Mesendoderm (in vitro differentiated cells): ENCODE measurements around the gene PDE1A.

Source experiments
- DNase-seq: peaks from one replicate; pipeline ENCODE4 v3.0.0; 2013
- H2AK5ac ChIP-seq: 2 replicates; pipeline ENCODE4 v1.6.1; 2013; ENCODE audit warnings: low read length, inconsistent platforms
- H2BK120ac ChIP-seq: 2 replicates; pipeline ENCODE4 v1.6.1; 2013; ENCODE audit warnings: low read depth, mild to moderate bottlenecking, low read length, moderate library complexity, mixed read lengths
- H2BK15ac ChIP-seq: replicated peaks from 2 replicates; pipeline ENCODE4 v1.6.1; 2013; ENCODE audit warnings: low read depth, mild to moderate bottlenecking, moderate library complexity
- H2BK5ac ChIP-seq: 2 replicates; pipeline ENCODE4 v1.6.1; 2013; ENCODE audit warnings: low read length, inconsistent platforms
- H3K18ac ChIP-seq: 2 replicates; pipeline ENCODE4 v1.6.1; 2013; ENCODE audit warnings: mild to moderate bottlenecking, low read length, mixed read lengths
- H3K23ac ChIP-seq: one replicate; pipeline ENCODE4 v1.6.1; 2013; ENCODE audit warnings: low read length
- H3K27ac ChIP-seq: 2 replicates; pipeline ENCODE4 v1.5.1; 2013; ENCODE audit warnings: low read depth, mild to moderate bottlenecking, inconsistent platforms, low read length, moderate library complexity
- H3K27me3 ChIP-seq: 2 replicates; pipeline ENCODE4 v1.6.1; 2013; ENCODE audit warnings: low read length, control low read depth, mild to moderate bottlenecking, inconsistent platforms; ENCODE audit not compliant: insufficient read depth, poor library complexity
- H3K36me3 ChIP-seq: 2 replicates; pipeline ENCODE4 v1.6.1; 2013; ENCODE audit warnings: low read length, inconsistent platforms; ENCODE audit not compliant: control insufficient read depth, insufficient read depth
- H3K4ac ChIP-seq: one replicate; pipeline ENCODE4 v1.6.1; 2013; ENCODE audit warnings: low read depth, mild to moderate bottlenecking, low read length, moderate library complexity
- H3K4me1 ChIP-seq: 2 replicates; pipeline ENCODE4 v1.6.1; 2013; ENCODE audit warnings: low read depth, low read length, inconsistent platforms; ENCODE audit not compliant: control insufficient read depth
- H3K4me2 ChIP-seq: 2 replicates; pipeline ENCODE4 v1.6.1; 2013; ENCODE audit warnings: low read length
- H3K4me3 ChIP-seq: 2 replicates; pipeline ENCODE4 v1.5.1; 2013; ENCODE audit warnings: mild to moderate bottlenecking, low read length
- H3K56ac ChIP-seq: one replicate; pipeline ENCODE4 v1.6.1; 2013; ENCODE audit warnings: low read length
- H3K79me1 ChIP-seq: 2 replicates; pipeline ENCODE4 v1.6.1; 2013; ENCODE audit warnings: low read length, inconsistent platforms
- H3K79me2 ChIP-seq: 2 replicates; pipeline ENCODE4 v1.6.1; 2013; ENCODE audit warnings: mild to moderate bottlenecking, low read length; ENCODE audit not compliant: control insufficient read depth, insufficient read depth
- H3K9ac ChIP-seq: 2 replicates; pipeline ENCODE4 v1.6.1; 2013; ENCODE audit warnings: low read length, inconsistent platforms
- H4K5ac ChIP-seq: one replicate; pipeline ENCODE4 v1.6.1; 2013; ENCODE audit warnings: low read length
- H4K8ac ChIP-seq: one replicate; pipeline ENCODE4 v1.6.1; 2013; ENCODE audit warnings: low read depth, mild to moderate bottlenecking, control low read depth, low read length, moderate library complexity
- WGBS: extraction: QIAGEN DNeasy Blood & Tissue Kit; methylation state at CpG from one replicate; pipeline ENCODE4 v1.1.7; 2013; ENCODE audit warnings: low lambda C conversion rate, missing lambda C conversion rate; ENCODE audit not compliant: insufficient coverage; ENCODE audit errors: extremely low coverage; 5-methylcytosine and 5-hydroxymethylcytosine counted together

Gene PDE1A

GRCh38 chr2:182164686-182165085, 262.1 kb downstream of the PDE1A start:
- Histone ChIP-seq H3K27ac (no peak overlapping the region), H2BK15ac (no peak overlapping the region)
- WGBS, result no CpG with 5 or more reads among the region's 1 CpG

GRCh38 chr2:182163878-182164277, 263.0 kb downstream of the PDE1A start:
- Histone ChIP-seq H3K9ac (no peak overlapping the region), H3K4me3 (no peak overlapping the region), H2AK5ac (no peak overlapping the region), H2BK120ac (no peak overlapping the region), H2BK5ac (no peak overlapping the region), H3K18ac (no peak overlapping the region), H3K4ac (no peak overlapping the region), H3K27ac (no peak overlapping the region), H3K56ac (no peak overlapping the region), H4K5ac (no peak overlapping the region), H3K79me2 (no peaks in the 10 kb centered on the region), H3K79me1 (no peaks in the 10 kb centered on the region), H4K8ac (no peak overlapping the region), H3K36me3 (no peaks in the 10 kb centered on the region), H3K23ac (no peak overlapping the region), H2BK15ac (no peak overlapping the region), H3K27me3 (no peaks in the 10 kb centered on the region), H3K4me2 (no peak overlapping the region), H3K4me1 (no peaks in the 10 kb centered on the region)
- no CpG with 5 or more reads among the region's 3 CpGs for WGBS
- no peak for DNase-seq

More at GRCh38 chr2:182164686-182165085, 262.1 kb downstream of the PDE1A start:
- Histone ChIP-seq H3K27me3 (no peaks in the 10 kb centered on the region), H3K4ac (no peak overlapping the region), H3K18ac (no peak overlapping the region), H2AK5ac (no peak overlapping the region), H3K4me1 (no peaks in the 10 kb centered on the region), H4K8ac (no peak overlapping the region), H3K79me2 (no peaks in the 10 kb centered on the region), H2BK5ac (no peak overlapping the region), H3K36me3 (no peaks in the 10 kb centered on the region), H4K5ac (no peak overlapping the region), H3K4me2 (no peak overlapping the region), H3K4me3 (no peak overlapping the region), H3K23ac (no peak overlapping the region), H3K79me1 (no peaks in the 10 kb centered on the region), H3K56ac (no peak overlapping the region), H2BK120ac (no peak overlapping the region), H3K9ac (no peak overlapping the region)
- no peak for DNase-seq

GRCh38 chr2:182148344-182148743, 278.5 kb downstream of the PDE1A start:
- Histone ChIP-seq H2BK15ac (no peak overlapping the region), H4K8ac (no peak overlapping the region), H2BK5ac (no peak overlapping the region), H3K18ac (no peak overlapping the region), H3K4me1 (no peaks in the 10 kb centered on the region), H3K79me1 (no peaks in the 10 kb centered on the region), H2AK5ac (no peak overlapping the region), H2BK120ac (no peak overlapping the region), H3K9ac (no peak overlapping the region), H3K79me2 (no peaks in the 10 kb centered on the region), H4K5ac (no peak overlapping the region), H3K4me3 (no peak overlapping the region), H3K27me3 (no peaks in the 10 kb centered on the region), H3K4me2 (no peak overlapping the region), H3K4ac (no peak overlapping the region), H3K27ac (no peak overlapping the region), H3K56ac (no peak overlapping the region), H3K36me3 (no peaks in the 10 kb centered on the region), H3K23ac (no peak overlapping the region)
- WGBS, result no CpG with 5 or more reads among the region's 2 CpGs
- peak; percentile 12 for DNase-seq

GRCh38 chr2:182144776-182145165, 282.1 kb downstream of the PDE1A start:
- Histone ChIP-seq H2BK5ac (no peak overlapping the region), H2BK120ac (no peak overlapping the region)

GRCh38 chr2:182144041-182144775, 282.6 kb downstream of the PDE1A start:
- Histone ChIP-seq H3K79me2 (no peaks in the 10 kb centered on the region), H2AK5ac (no peak overlapping the region), H3K27ac (no peak overlapping the region), H3K4ac (peak overlapping the region; percentile 36), H3K4me1 (no peaks in the 10 kb centered on the region), H3K79me1 (no peaks in the 10 kb centered on the region), H3K56ac (no peak overlapping the region), H2BK15ac (no peak overlapping the region), H2BK5ac (no peak overlapping the region), H3K36me3 (no peaks in the 10 kb centered on the region), H3K27me3 (no peaks in the 10 kb centered on the region), H3K18ac (no peak overlapping the region), H4K8ac (no peak overlapping the region), H3K23ac (no peak overlapping the region), H3K4me3 (no peak overlapping the region), H2BK120ac (no peak overlapping the region), H3K4me2 (no peak overlapping the region), H4K5ac (no peak overlapping the region), H3K9ac (no peak overlapping the region)
- WGBS, result no CpG with 5 or more reads among the region's 7 CpGs
- peak; percentile 82 for DNase-seq

More at GRCh38 chr2:182144776-182145165, 282.1 kb downstream of the PDE1A start:
- Histone ChIP-seq H3K27ac (no peak overlapping the region), H4K5ac (no peak overlapping the region), H3K18ac (peak overlapping the region; percentile 64), H3K79me2 (no peaks in the 10 kb centered on the region), H3K27me3 (no peaks in the 10 kb centered on the region), H3K4me3 (no peak overlapping the region), H3K4me1 (no peaks in the 10 kb centered on the region), H3K56ac (no peak overlapping the region), H3K4ac (peak overlapping the region; percentile 36), H3K36me3 (no peaks in the 10 kb centered on the region), H3K23ac (no peak overlapping the region), H4K8ac (no peak overlapping the region), H2BK15ac (no peak overlapping the region), H3K79me1 (no peaks in the 10 kb centered on the region), H3K9ac (no peak overlapping the region), H2AK5ac (no peak overlapping the region), H3K4me2 (no peak overlapping the region)
- DNase-seq, result peak; percentile 66
- no CpG with 5 or more reads among the region's 1 CpG for WGBS

GRCh38 chr2:182142062-182142461, 284.8 kb downstream of the PDE1A start:
- H3K23ac ChIP-seq, result no peak overlapping the region
- H3K4me1 ChIP-seq, result no peaks in the 10 kb centered on the region
- no peak overlapping the region for H4K8ac ChIP-seq
- no CpG with 5 or more reads among the region's 6 CpGs for WGBS
- no peak overlapping the region for H4K5ac ChIP-seq
- no peak overlapping the region for H3K4ac ChIP-seq
- H3K27me3 ChIP-seq, result no peaks in the 10 kb centered on the region
- no peak overlapping the region for H3K56ac ChIP-seq
- H2AK5ac ChIP-seq, result no peak overlapping the region
- H2BK120ac ChIP-seq, result no peak overlapping the region
- no peak overlapping the region for H2BK15ac ChIP-seq
- DNase-seq, result no peak
- H3K36me3 ChIP-seq, result no peaks in the 10 kb centered on the region
- no peak overlapping the region for H3K27ac ChIP-seq
- H3K79me1 ChIP-seq, result no peaks in the 10 kb centered on the region
- no peak overlapping the region for H3K9ac ChIP-seq
- H2BK5ac ChIP-seq, result no peak overlapping the region
- H3K4me3 ChIP-seq, result no peak overlapping the region
- no peak overlapping the region for H3K18ac ChIP-seq
- H3K79me2 ChIP-seq, result no peaks in the 10 kb centered on the region
- no peak overlapping the region for H3K4me2 ChIP-seq
